A549 treated with GW870086 at 1 μM for 4 hours (cell line): ENCODE results near the gene CTAGE1. TPM values are rescaled to one million over a fixed set of nuclear protein-coding genes. Genes with fewer than 3 reads are reported as not detected.

ENCODE experiments used
- total RNA-seq: library from RNA; stranded (reverse); fragments of 200-300 nt; extraction: Qiagen RNA extraction; gene quantifications from 5 replicates; pipeline ENCODE4 v1.2.3, GENCODE V29; 2022; ENCODE audit warnings: low read depth

Gene CTAGE1, protein sequence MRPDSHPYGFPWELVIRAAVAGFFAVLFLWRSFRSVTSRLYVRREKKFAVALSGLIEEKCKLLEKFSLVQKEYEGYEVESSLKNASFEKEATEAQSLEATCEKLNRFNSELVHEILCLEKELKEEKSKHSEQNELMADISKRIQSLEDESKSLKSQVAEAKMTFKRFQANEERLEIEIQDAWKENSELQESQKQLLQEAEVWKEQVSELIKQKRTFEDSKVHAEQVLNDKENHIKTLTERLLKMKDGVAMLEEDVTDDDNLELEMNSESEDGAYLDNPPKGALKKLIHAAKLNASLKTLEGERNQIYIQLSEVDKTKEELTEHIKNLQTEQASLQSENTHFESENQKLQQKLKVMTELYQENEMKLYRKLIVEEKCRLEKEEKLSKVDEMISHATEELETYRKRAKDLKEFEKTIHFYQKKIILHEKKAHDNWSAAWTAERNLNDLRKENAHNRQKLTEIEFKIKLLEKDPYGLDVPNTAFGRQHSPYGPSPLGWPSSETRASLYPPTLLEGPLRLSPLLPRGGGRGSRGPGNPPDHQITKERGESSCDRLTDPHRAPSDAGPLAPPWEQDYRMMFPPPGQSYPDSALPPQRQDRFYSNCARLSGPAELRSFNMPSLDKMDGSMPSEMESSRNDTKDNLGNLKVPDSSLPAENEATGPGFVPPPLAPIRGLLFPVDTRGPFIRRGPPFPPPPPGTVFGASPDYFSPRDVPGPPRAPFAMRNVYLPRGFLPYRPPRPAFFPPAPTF
- total RNA-seq = not detected in 5 replicates

GRCh38 chr18:22417496-22418188 is at the start of gene CTAGE1:
Gene CTAGE1 (minus strand): TSS chr18:22417915. CDS start chr18:22417811, 104 bp downstream.

Other genes with a start within 250 kb of the CTAGE1 start
- gene GATA6, start 248.3 kb downstream of the CTAGE1 start, total RNA-seq = 1.1 to 1.7 TPM (median 1.4 TPM) in 5 replicates